Keratinocyte (primary cell): ENCODE measurements around the gene TRABD2B. TPM values are rescaled to one million over a fixed set of nuclear protein-coding genes. Genes with fewer than 3 reads are reported as not detected.

Experiments
- DNase-seq: peaks from one replicate; pipeline ENCODE4 v3.0.0-alpha.2; 2011; ENCODE audit warnings: low read depth, missing footprints, low spot score
- FAIRE-seq: peaks from 2 replicates; lab custom pipeline; 2011; peaks lifted over from hg19 to GRCh38; lab: Jason Lieb, UNC
- H2AFZ ChIP-seq: 2 replicates; pipeline ENCODE4 v1.6.0; 2012; ENCODE audit warnings: low read length, control low read depth, inconsistent platforms; ENCODE audit not compliant: control insufficient read depth
- H3K27ac ChIP-seq: 2 replicates; pipeline ENCODE4 v1.5.1; 2011; ENCODE audit warnings: low read length; ENCODE audit not compliant: control insufficient read depth, insufficient read depth
- H3K27me3 ChIP-seq: 3 replicates; pipeline ENCODE4 v1.6.0; 2011; ENCODE audit warnings: low read length; ENCODE audit not compliant: control insufficient read depth, insufficient read depth; ENCODE audit errors: extremely low read depth
- H3K36me3 ChIP-seq, 2 experiments: 2 replicates in 1 of 2; 3 replicates in 1 of 2; pipeline ENCODE4 v1.5.1; 2011; ENCODE audit warnings: low read length in 2 of 2, mild to moderate bottlenecking in 1 of 2; ENCODE audit not compliant: control insufficient read depth in 2 of 2, insufficient read depth in 2 of 2; ENCODE audit errors: extremely low read depth in 1 of 2
- H3K4me1 ChIP-seq: 3 replicates; pipeline ENCODE4 v1.5.1; 2011; ENCODE audit warnings: low read length; ENCODE audit not compliant: control insufficient read depth, insufficient read depth; ENCODE audit errors: extremely low read depth
- H3K4me2 ChIP-seq: 3 replicates; pipeline ENCODE4 v1.6.0; 2011; ENCODE audit warnings: low read depth, low read length; ENCODE audit not compliant: control insufficient read depth, insufficient read depth; ENCODE audit errors: extremely low read depth
- H3K4me3 ChIP-seq, 3 experiments: fragments of 200-600 bp in 1 of 3; sonication (generic) in 1 of 3; 2 replicates in 2 of 3; 3 replicates in 1 of 3; pipeline ENCODE4 v1.5.1; 2011 to 2016; ENCODE audit warnings: low read length in 3 of 3, mild to moderate bottlenecking in 3 of 3, control low read depth in 2 of 3, inconsistent platforms in 1 of 3, low read depth in 1 of 3, mixed read lengths in 1 of 3, mixed run types in 1 of 3, moderate library complexity in 1 of 3; ENCODE audit not compliant: control insufficient read depth in 2 of 3, insufficient read depth in 2 of 3; ENCODE audit errors: extremely low read depth in 1 of 3
- H3K79me2 ChIP-seq: 2 replicates; pipeline ENCODE4 v1.6.0; 2012; ENCODE audit warnings: low read length; ENCODE audit not compliant: control insufficient read depth, insufficient read depth
- H3K9ac ChIP-seq: 3 replicates; pipeline ENCODE4 v1.6.0; 2011; ENCODE audit warnings: low read length; ENCODE audit not compliant: control insufficient read depth, insufficient read depth; ENCODE audit errors: extremely low read depth
- H3K9me1 ChIP-seq: 3 replicates; pipeline ENCODE4 v1.6.0; 2011; ENCODE audit warnings: low read length; ENCODE audit not compliant: control insufficient read depth, insufficient read depth; ENCODE audit errors: extremely low read depth
- H3K9me3 ChIP-seq: 2 replicates; pipeline ENCODE4 v1.5.1; 2012; ENCODE audit warnings: low read depth, low read length; ENCODE audit not compliant: control insufficient read depth
- H4K20me1 ChIP-seq: 3 replicates; pipeline ENCODE4 v1.6.0; 2011; ENCODE audit warnings: low read length; ENCODE audit not compliant: control insufficient read depth, insufficient read depth; ENCODE audit errors: extremely low read depth
- EZH2 ChIP-seq: IDR thresholded peaks from one replicate; pipeline ENCODE4 v1.6.1; 2012; ENCODE audit warnings: inconsistent platforms, mild to moderate bottlenecking, low read length, moderate library complexity
- dilution Hi-C: fragments of 300-500 bp; cut with MboI; formaldehyde crosslinking; loops from one replicate; pipeline ENCODE4 v1.7.0; 2020; ENCODE audit warnings: low sequenced_read_pairs; ENCODE audit not compliant: extremely low pct_ligation_motif_present
- polyA plus RNA-seq, 5 experiments: library from polyadenylated mRNA; depleted of rRNA in 3 of 5; stranded (reverse) in 3 of 5; stranded (forward) in 1 of 5; unstranded in 1 of 5; fragments of >200 nt; gene quantifications; 1 replicate in 1 of 5; 2 replicates in 3 of 5; 3 replicates in 1 of 5; pipeline versions ENCODE4 v1.2.1 to v1.2.3, GENCODE V29; 2011 to 2012; ENCODE audit warnings: missing spikeins in 2 of 5, low read depth in 1 of 5, low replicate concordance in 1 of 5
- TF ChIP-seq, protein P1 (sequence below), 3 experiments: IDR thresholded peaks in 1 of 3; conservative IDR thresholded peaks in 1 of 3; optimal IDR thresholded peaks in 1 of 3; 2 replicates in 2 of 3; 3 replicates in 1 of 3; pipeline versions ENCODE3 to v1.5.1; 2011; ENCODE audit warnings: low read length in 3 of 3, mild to moderate bottlenecking in 3 of 3, moderate library complexity in 2 of 3, control low read depth in 1 of 3, inconsistent platforms in 1 of 3; ENCODE audit not compliant: insufficient read depth in 2 of 3; ENCODE audit errors: extremely low read depth in 1 of 3

TRABD2B gene
- polyA plus RNA-seq, 1 donor (not counting 4 experiments of a cell fraction or from before 2014, with no cell fraction given): 0.13 TPM

DNA sequence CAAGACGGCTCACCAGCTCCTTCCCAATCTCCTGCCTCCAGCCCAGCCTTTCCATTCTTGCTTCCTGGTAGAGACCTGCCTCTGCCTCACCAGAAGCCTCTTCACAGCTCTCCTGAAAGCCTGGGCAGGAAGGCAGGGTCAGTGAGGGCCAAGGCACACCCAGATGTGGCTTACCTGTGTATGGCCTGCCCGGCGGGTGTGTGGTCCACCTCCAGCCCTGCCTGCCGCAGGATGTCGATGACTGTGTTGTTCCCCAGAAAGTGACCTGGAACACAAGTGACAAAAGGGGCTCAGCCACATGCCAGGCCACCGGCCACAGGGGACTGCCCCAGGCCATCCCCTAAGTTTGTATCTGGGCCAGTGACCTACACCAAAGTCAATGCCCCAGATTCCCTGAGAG is 218.9 kb downstream of the TRABD2B start:
- H3K27me3 ChIP-seq: peaks cover 3% of the 10 kb centered on the region
- H3K4me1 ChIP-seq: no peaks in the 10 kb centered on the region
- TF ChIP-seq, protein P1, sequence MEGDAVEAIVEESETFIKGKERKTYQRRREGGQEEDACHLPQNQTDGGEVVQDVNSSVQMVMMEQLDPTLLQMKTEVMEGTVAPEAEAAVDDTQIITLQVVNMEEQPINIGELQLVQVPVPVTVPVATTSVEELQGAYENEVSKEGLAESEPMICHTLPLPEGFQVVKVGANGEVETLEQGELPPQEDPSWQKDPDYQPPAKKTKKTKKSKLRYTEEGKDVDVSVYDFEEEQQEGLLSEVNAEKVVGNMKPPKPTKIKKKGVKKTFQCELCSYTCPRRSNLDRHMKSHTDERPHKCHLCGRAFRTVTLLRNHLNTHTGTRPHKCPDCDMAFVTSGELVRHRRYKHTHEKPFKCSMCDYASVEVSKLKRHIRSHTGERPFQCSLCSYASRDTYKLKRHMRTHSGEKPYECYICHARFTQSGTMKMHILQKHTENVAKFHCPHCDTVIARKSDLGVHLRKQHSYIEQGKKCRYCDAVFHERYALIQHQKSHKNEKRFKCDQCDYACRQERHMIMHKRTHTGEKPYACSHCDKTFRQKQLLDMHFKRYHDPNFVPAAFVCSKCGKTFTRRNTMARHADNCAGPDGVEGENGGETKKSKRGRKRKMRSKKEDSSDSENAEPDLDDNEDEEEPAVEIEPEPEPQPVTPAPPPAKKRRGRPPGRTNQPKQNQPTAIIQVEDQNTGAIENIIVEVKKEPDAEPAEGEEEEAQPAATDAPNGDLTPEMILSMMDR (optimal IDR thresholded peaks at IDR 0.05 in 1 of 3, IDR thresholded peaks at IDR 0.05 in 1 of 3, conservative IDR thresholded peaks at IDR 0.05 in 1 of 3; ENCODE audit: extremely low read depth in 1 of 3, insufficient read depth in 2 of 3, low read length in 3 of 3): no peak
- no peak for TF ChIP-seq EZH2
- no peaks in the 10 kb centered on the region for H3K9me3 ChIP-seq
- H4K20me1 ChIP-seq: no peaks in the 10 kb centered on the region
- no peaks in the 10 kb centered on the region for H3K79me2 ChIP-seq
- no peak overlapping the region for H3K4me2 ChIP-seq
- no peak overlapping the region for H3K27ac ChIP-seq
- no peak overlapping the region for H3K9ac ChIP-seq
- H3K9me1 ChIP-seq: no peaks in the 10 kb centered on the region
- H2AFZ ChIP-seq: no peak overlapping the region
- DNase-seq (no peak), FAIRE-seq (no peak)
- H3K36me3 ChIP-seq: no peaks in the 10 kb centered on the region
- dilution Hi-C loops: no loop called here
- H3K4me3 ChIP-seq: no peak overlapping the region

DNA sequence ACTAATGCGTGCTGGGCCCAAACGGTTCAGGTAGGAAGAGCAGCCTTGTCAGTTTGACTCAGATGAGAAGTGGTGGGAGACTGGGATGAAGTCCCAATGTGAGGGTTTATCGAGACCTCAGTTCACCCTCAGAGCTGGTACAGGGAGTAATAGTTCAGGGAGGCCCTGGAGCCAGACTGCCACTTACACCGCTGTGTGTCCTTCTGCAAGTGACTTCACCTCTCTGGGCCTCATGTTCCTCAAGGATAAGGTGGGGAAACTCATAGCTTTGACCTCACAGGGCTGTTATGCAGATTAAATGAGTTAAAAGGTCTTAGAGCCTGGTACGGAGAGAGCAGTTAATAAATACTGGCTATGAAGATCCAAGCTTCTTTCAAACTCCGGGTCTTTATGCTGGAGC is 219.9 kb downstream of the TRABD2B start:
- Histone ChIP-seq H3K9ac (no peak overlapping the region), H3K27ac (no peak overlapping the region), H3K4me2 (no peak overlapping the region), H2AFZ (no peak overlapping the region), H3K9me3 (no peaks in the 10 kb centered on the region), H3K9me1 (no peaks in the 10 kb centered on the region), H4K20me1 (no peaks in the 10 kb centered on the region), H3K4me1 (no peaks in the 10 kb centered on the region), H3K79me2 (no peaks in the 10 kb centered on the region), H3K36me3 (no peaks in the 10 kb centered on the region), H3K27me3 (no peaks in the 10 kb centered on the region), H3K4me3 (no peak overlapping the region)
- FAIRE-seq: no peak
- no peak for DNase-seq
- TF ChIP-seq EZH2: no peak
- TF ChIP-seq, protein P1 (optimal IDR thresholded peaks at IDR 0.05 in 1 of 3, IDR thresholded peaks at IDR 0.05 in 1 of 3, conservative IDR thresholded peaks at IDR 0.05 in 1 of 3; ENCODE audit: extremely low read depth in 1 of 3, insufficient read depth in 2 of 3, low read length in 3 of 3): no peak
- dilution Hi-C loops: no loop called here
